ENCODE results near the gene ACSS3.

ACSS3 gene

GRCh38 chr12:81261508-81262207 lies 183.8 kb downstream of the ACSS3 start:
- DNase-seq (ENCODE audit: low spot score): no peak
- in situ Hi-C loops (cut with MboI; ENCODE audit: low sequenced_read_pairs, unreplicated experiment): no loop called here

GRCh38 chr12:81263072-81263471 lies 185.2 kb downstream of the ACSS3 start:
- in situ Hi-C loops (cut with MboI; ENCODE audit: low sequenced_read_pairs, unreplicated experiment): no loop called here
- TF ChIP-seq, protein P1, sequence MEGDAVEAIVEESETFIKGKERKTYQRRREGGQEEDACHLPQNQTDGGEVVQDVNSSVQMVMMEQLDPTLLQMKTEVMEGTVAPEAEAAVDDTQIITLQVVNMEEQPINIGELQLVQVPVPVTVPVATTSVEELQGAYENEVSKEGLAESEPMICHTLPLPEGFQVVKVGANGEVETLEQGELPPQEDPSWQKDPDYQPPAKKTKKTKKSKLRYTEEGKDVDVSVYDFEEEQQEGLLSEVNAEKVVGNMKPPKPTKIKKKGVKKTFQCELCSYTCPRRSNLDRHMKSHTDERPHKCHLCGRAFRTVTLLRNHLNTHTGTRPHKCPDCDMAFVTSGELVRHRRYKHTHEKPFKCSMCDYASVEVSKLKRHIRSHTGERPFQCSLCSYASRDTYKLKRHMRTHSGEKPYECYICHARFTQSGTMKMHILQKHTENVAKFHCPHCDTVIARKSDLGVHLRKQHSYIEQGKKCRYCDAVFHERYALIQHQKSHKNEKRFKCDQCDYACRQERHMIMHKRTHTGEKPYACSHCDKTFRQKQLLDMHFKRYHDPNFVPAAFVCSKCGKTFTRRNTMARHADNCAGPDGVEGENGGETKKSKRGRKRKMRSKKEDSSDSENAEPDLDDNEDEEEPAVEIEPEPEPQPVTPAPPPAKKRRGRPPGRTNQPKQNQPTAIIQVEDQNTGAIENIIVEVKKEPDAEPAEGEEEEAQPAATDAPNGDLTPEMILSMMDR (IDR thresholded peaks at IDR 0.05; ENCODE audit: borderline replicate concordance, control extremely low read depth, extremely low read depth, insufficient read depth, missing control alignments): no peak
- no peak for DNase-seq (ENCODE audit: low spot score)

More at GRCh38 chr12:81261508-81262207, 183.8 kb downstream of the ACSS3 start:
- TF ChIP-seq, protein P1 (IDR thresholded peaks at IDR 0.05; ENCODE audit: borderline replicate concordance, control extremely low read depth, extremely low read depth, insufficient read depth, missing control alignments): no peak

DNA sequence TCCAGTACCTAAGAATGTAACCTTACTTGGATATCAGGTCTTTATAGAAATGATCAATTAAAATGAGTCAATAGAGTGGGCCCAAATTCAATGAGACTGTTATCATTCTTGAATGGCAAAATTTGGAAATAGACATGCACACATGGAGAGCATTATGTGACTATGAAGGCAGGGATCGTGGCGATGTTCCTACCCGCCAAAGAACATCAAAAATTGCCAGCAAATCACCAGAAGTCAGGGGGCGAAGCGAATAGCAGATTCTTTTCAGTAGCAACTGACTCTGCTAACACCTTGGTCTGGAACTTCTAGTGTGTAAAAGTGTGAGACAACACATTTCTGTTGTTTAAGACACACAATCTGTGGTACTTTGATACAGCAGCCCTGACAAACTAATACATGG lies 192.5 kb downstream of the ACSS3 start:
- TF ChIP-seq, protein P1 (IDR thresholded peaks at IDR 0.05; ENCODE audit: borderline replicate concordance, control extremely low read depth, extremely low read depth, insufficient read depth, missing control alignments): no peak
- no peak for DNase-seq (ENCODE audit: low spot score)
- in situ Hi-C loops (cut with MboI; ENCODE audit: low sequenced_read_pairs, unreplicated experiment): no loop called here

DNA sequence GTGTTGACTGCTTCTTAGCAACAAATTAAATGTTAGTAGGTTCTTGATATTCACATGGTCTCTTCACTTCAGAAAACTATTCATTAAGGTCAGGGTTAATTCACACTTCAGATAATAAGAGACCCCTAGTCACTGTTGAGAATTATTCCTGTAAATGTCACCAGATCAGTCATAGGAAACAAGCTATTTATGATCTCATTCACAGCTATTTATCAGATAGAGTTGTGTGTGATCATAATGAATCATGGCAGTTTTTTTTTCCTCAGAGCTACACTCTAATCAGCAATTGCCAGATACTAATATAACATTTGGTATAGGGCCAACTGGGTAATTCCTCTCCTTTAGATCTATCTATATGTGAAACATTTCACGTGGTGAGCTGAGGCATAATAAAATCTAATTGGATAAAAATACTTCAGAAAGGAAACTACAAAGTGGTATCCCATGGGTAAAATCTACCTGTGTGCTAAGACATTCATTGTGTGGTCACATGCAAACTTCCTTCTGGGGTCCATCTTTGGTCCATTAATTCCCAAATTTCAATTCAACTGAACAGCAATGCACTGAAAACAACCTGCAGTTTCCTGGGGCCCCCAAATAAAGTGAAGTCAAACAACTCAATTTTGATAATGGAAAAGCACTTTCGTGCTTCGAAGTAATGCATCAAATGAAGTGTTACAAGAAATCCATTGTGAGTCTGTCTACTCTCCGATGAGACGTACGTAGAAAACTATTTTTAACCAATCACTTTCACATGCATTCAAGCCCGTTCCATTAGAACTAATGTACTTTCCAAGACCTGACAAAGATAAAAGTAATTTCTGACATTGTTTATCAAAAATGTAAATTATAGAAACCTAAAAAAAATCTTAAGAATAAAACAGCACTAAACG lies 197.0 kb downstream of the ACSS3 start:
- no peak for DNase-seq (ENCODE audit: low spot score)
- in situ Hi-C loops (cut with MboI; ENCODE audit: low sequenced_read_pairs, unreplicated experiment): no loop called here
- TF ChIP-seq, protein P1 (IDR thresholded peaks at IDR 0.05; ENCODE audit: borderline replicate concordance, control extremely low read depth, extremely low read depth, insufficient read depth, missing control alignments): no peak

- TF ChIP-seq, protein P1 (IDR thresholded peaks at IDR 0.05; ENCODE audit: borderline replicate concordance, control extremely low read depth, extremely low read depth, insufficient read depth, missing control alignments): no peak
- in situ Hi-C loops (cut with MboI; ENCODE audit: low sequenced_read_pairs, unreplicated experiment): no loop called here
- no peak for DNase-seq (ENCODE audit: low spot score)
These were observed 206.3 kb downstream of the ACSS3 start for GRCh38 chr12:81284137-81284536.

GRCh38 chr12:81288651-81289050 lies 210.8 kb downstream of the ACSS3 start:
- TF ChIP-seq, protein P1 (IDR thresholded peaks at IDR 0.05; ENCODE audit: borderline replicate concordance, control extremely low read depth, extremely low read depth, insufficient read depth, missing control alignments): no peak
- no peak for DNase-seq (ENCODE audit: low spot score)
- in situ Hi-C loops (cut with MboI; ENCODE audit: low sequenced_read_pairs, unreplicated experiment): no loop called here
